K562 (cell line): ENCODE data around the gene INSIG1. TPM values are rescaled to one million over a fixed set of nuclear protein-coding genes. Genes with fewer than 3 reads are reported as not detected.

Experiments used
- ATAC-seq: fragments of 200-7000 bp; cut with Tn5 transposase; 3 replicates; pipeline ENCODE4 v1.9.1; 2020; ENCODE audit warnings: moderate library complexity
- BruUV-seq: library from RNA; stranded (reverse); fragments of 400-500 nt; replicated peaks from 2 replicates; lab custom pipeline; 2021; lab: Mats Ljungman, UMichigan
- CTCF ChIA-PET: fragments of 300-600 bp; formaldehyde crosslinking; extraction: SDS; loops from one replicate; lab custom pipeline; 2021; ENCODE audit warnings: low intra/inter-chr PET ratio; lab: Yijun Ruan, JAX
- POLR2A ChIA-PET: fragments of 300-600, 350-650 bp; sonication (Branson Sonifier 250); formaldehyde crosslinking; extraction: SDS; loops from one replicate; lab custom pipeline; 2021; ENCODE audit warnings: antibody characterized with exemption, inconsistent platforms; lab: Yijun Ruan, JAX
- DNase-seq, 4 experiments: peaks; one replicate each; pipeline versions ENCODE4 v3.0.0 to v3.0.0-alpha.2; 2011 to 2018; ENCODE audit warnings: low spot score in 3 of 4, mixed read lengths in 3 of 4; ENCODE audit errors: extremely low read depth in 1 of 4
- FAIRE-seq: peaks from 2 replicates; lab custom pipeline; 2011; peaks lifted over from hg19 to GRCh38; lab: Jason Lieb, UNC
- H2AFZ ChIP-seq: 2 replicates; pipeline ENCODE4 v1.6.0; 2011; ENCODE audit warnings: low read depth, low read length, control low read depth, inconsistent platforms
- H3K27ac ChIP-seq: fragments of 200-600 bp; 3 replicates; pipeline ENCODE4 v1.8.0; 2011; ENCODE audit warnings: low read depth, mild to moderate bottlenecking, control low read depth, inconsistent platforms, low read length, moderate library complexity, mixed read lengths; ENCODE audit errors: extremely low read depth
- H3K27me3 ChIP-seq, 2 experiments: fragments of 300-600 bp in 1 of 2; 2 replicates in 1 of 2; 3 replicates in 1 of 2; pipeline versions ENCODE4 v1.6.0 to v1.8.0; 2011; ENCODE audit warnings: inconsistent platforms in 2 of 2, low read length in 2 of 2, mild to moderate bottlenecking in 1 of 2, mixed read lengths in 1 of 2, moderate library complexity in 1 of 2; ENCODE audit not compliant: control insufficient read depth in 2 of 2, insufficient read depth in 2 of 2
- H3K36me3 ChIP-seq: fragments of 300-600 bp; 3 replicates; pipeline ENCODE4 v1.8.0; 2011; ENCODE audit warnings: mild to moderate bottlenecking, low read length, inconsistent platforms; ENCODE audit not compliant: control insufficient read depth, insufficient read depth
- H3K4me1 ChIP-seq, 2 experiments: fragments of 200-600 bp in 1 of 2; replicated peaks in 1 of 2; 2 replicates in 1 of 2; 3 replicates in 1 of 2; pipeline versions ENCODE4 v1.5.1 to v1.8.0; 2011; ENCODE audit warnings: inconsistent platforms in 2 of 2, low read length in 2 of 2, mild to moderate bottlenecking in 1 of 2, mixed read lengths in 1 of 2, moderate library complexity in 1 of 2; ENCODE audit not compliant: control insufficient read depth in 2 of 2, insufficient read depth in 2 of 2
- H3K4me2 ChIP-seq: 2 replicates; pipeline ENCODE4 v1.6.1; 2011; ENCODE audit warnings: low read length, control low read depth, inconsistent platforms, mixed read lengths; ENCODE audit not compliant: insufficient read depth
- H3K4me3 ChIP-seq: fragments of 200-600 bp; sonication (generic), shearing (Covaris generic); 2 replicates; pipeline ENCODE4 v1.5.1; 2016; ENCODE audit warnings: control low read depth, inconsistent platforms
- H3K79me2 ChIP-seq: fragments of 200-600 bp; 3 replicates; pipeline ENCODE4 v1.8.0; 2011; ENCODE audit warnings: low read length, inconsistent platforms; ENCODE audit not compliant: control insufficient read depth, insufficient read depth
- H3K9ac ChIP-seq, 2 experiments: 2 replicates each; pipeline versions ENCODE4 v1.6.0 to v1.6.1; 2011; ENCODE audit warnings: low read depth in 2 of 2, low read length in 2 of 2, control low read depth in 1 of 2, inconsistent platforms in 1 of 2, mild to moderate bottlenecking in 1 of 2, mixed read lengths in 1 of 2; ENCODE audit not compliant: insufficient read depth in 1 of 2
- H3K9me1 ChIP-seq: one replicate; pipeline ENCODE4 v1.6.0; 2011; ENCODE audit warnings: inconsistent platforms, mild to moderate bottlenecking, low read length, moderate library complexity; ENCODE audit not compliant: control insufficient read depth, insufficient read depth
- H3K9me3 ChIP-seq: replicated peaks from 2 replicates; pipeline ENCODE4 v1.5.1; 2011; ENCODE audit warnings: low read depth, low read length, inconsistent platforms; ENCODE audit not compliant: control insufficient read depth, insufficient read depth
- H4K20me1 ChIP-seq: replicated peaks from 2 replicates; pipeline ENCODE4 v1.6.1; 2011; ENCODE audit warnings: low read length, inconsistent platforms, mixed read lengths; ENCODE audit not compliant: control insufficient read depth, insufficient read depth
- ATF7 ChIP-seq: fragments of 450-650 bp; IDR thresholded peaks from 2 replicates; pipeline ENCODE4 v1.7.1; 2014; ENCODE audit warnings: mild to moderate bottlenecking, moderate library complexity
- CBFB ChIP-seq: sonication (generic); formaldehyde crosslinking; IDR thresholded peaks from 2 replicates; pipeline ENCODE4 v1.4.0; 2020; ENCODE audit warnings: mild to moderate bottlenecking, missing genetic modification reagents
- CCNT2 ChIP-seq: IDR thresholded peaks from 2 replicates; pipeline ENCODE4 v1.6.1; 2011; ENCODE audit warnings: borderline replicate concordance, low read depth, mild to moderate bottlenecking, moderate library complexity, mixed read lengths, low read length; ENCODE audit not compliant: insufficient read length; ENCODE audit errors: extremely low read depth
- ERF ChIP-seq: fragments of 450-650 bp; formaldehyde crosslinking; IDR thresholded peaks from 2 replicates; pipeline ENCODE4 v1.4.0; 2020; ENCODE audit warnings: mild to moderate bottlenecking, mixed read lengths
- KLF1 ChIP-seq: fragments of 450-650 bp; IDR thresholded peaks from 2 replicates; pipeline ENCODE4 v1.6.1; 2016; ENCODE audit warnings: missing genetic modification characterization, missing compliant biosample characterization
- RBM15 ChIP-seq: fragments of 200-400 bp; formaldehyde crosslinking; IDR thresholded peaks from 2 replicates; pipeline ENCODE4 v1.6.1; 2018; ENCODE audit warnings: mild to moderate bottlenecking, low read length, moderate library complexity; ENCODE audit not compliant: insufficient read depth
- SOX6 ChIP-seq: fragments of 450-650 bp; IDR thresholded peaks from 2 replicates; pipeline ENCODE4 v1.6.1; 2014; ENCODE audit warnings: mild to moderate bottlenecking
- TAF1 ChIP-seq: IDR thresholded peaks from 2 replicates; pipeline ENCODE4 v1.6.1; 2011; ENCODE audit warnings: mild to moderate bottlenecking, low read length, moderate library complexity; ENCODE audit not compliant: insufficient read depth, control insufficient read depth, severe bottlenecking; ENCODE audit errors: extremely low read depth
- WGBS: fragments of 100-300 bp; shearing (Covaris generic); methylation state at CpG from one replicate; pipeline ENCODE4 v1.1.6; 2016; ENCODE audit warnings: low coverage, mixed read lengths; ENCODE audit not compliant: insufficient coverage; ENCODE audit errors: missing lambda C conversion rate; 5-methylcytosine and 5-hydroxymethylcytosine counted together
- in situ Hi-C: fragments of 300-500 bp; cut with MboI; formaldehyde crosslinking; loops from 4 replicates; pipeline ENCODE4 v1.15.0; 2018; ENCODE audit warnings: inconsistent platforms, mixed read lengths
- intact Hi-C: fragments of 100-400 bp; cut with micrococcal nuclease; formaldehyde crosslinking; loops from 2 replicates; pipeline ENCODE4 v1.14.2; 2022
- polyA plus RNA-seq, 8 experiments: library from polyadenylated mRNA; depleted of rRNA in 4 of 8; stranded (reverse) in 5 of 8; unstranded in 3 of 8; fragments of >200 nt; fragmentation: Nextera tagmentation in 2 of 8; fragmentation: Illumina TruSeq in 1 of 8; extraction: Ambion mirVana in 2 of 8; extraction: Trizol in 1 of 8; gene quantifications; 2 replicates each; pipeline versions ENCODE4 v1.2.1 to v1.2.3, GENCODE V29; 2011 to 2014; ENCODE audit warnings: inconsistent platforms in 1 of 8, missing spikeins in 1 of 8
- total RNA-seq, 7 experiments: library from RNA; depleted of rRNA in 6 of 7; stranded (reverse); fragments of >200 nt in 6 of 7; fragmentation: Illumina TruSeq in 2 of 7; extraction: Trizol in 2 of 7; gene quantifications; 2 replicates each; pipeline versions ENCODE4 v1.2.1 to v1.2.3, GENCODE V29; 2011 to 2021; ENCODE audit warnings: low replicate concordance in 1 of 7

INSIG1 gene
- total and polyA plus RNA-seq, 9 of the 15 experiments (the other 6 are each of a cell fraction or from before 2014, with no cell fraction given): 57.1 to 787 (median 238) TPM

DNA sequence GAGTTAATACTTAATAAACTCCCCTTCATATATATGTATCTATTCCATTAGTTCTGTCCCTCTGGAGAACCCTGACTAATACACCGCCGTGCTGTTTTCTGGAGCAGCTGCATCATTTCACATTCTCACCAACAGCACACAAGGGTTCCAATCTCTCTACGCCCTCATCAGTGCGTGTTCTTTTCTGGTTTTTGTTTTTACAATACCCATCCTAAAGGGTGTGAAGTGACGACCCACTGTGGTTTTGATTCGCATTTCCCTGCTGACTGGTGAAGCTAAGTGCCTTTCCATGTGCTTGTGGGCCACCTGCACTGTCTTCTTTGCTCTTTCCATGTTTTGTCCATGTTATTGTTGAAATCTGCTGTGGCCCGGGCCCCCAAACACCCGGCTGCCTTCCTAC is 11.0 kb upstream of the INSIG1 start:
- H3K36me3 ChIP-seq: no peaks in the 10 kb centered on the region
- peaks cover 41 to 55% of the 10 kb centered on the region in 2 experiments; a peak in 4 of 5 replicates for H3K27me3 ChIP-seq
- H3K9me3 ChIP-seq: no peaks in the 10 kb centered on the region
- no peak overlapping the region for H3K4me3 ChIP-seq
- intact Hi-C loops: no loop called here
- H3K27ac ChIP-seq: no peak overlapping the region
- H3K79me2 ChIP-seq: no peaks in the 10 kb centered on the region
- no peak overlapping the region for H3K4me2 ChIP-seq
- no TSS peak for BruUV-seq
- DNase-seq: no peak
- H4K20me1 ChIP-seq: no peaks in the 10 kb centered on the region
- no peak for FAIRE-seq
- H3K9ac ChIP-seq: no peak overlapping the region
- ATAC-seq: no peak
- H3K9me1 ChIP-seq: peaks cover 11% of the 10 kb centered on the region
- H2AFZ ChIP-seq: no peak overlapping the region
- ChIA-PET CTCF (no interaction called here), POLR2A (interaction anchor here (0.7 kb wide), 1 partner anchor 22 kb away, joined by 3 read pairs; no protein-coding TSS in a partner anchor)
- TF ChIP-seq ATF7: no peak
- no peak for TF ChIP-seq RBM15
- no peak for TF ChIP-seq TAF1
- TF ChIP-seq SOX6: no peak
- no peak for TF ChIP-seq ERF (CRISPR knock-in tag)
- no peak for TF ChIP-seq CCNT2
- TF ChIP-seq KLF1 (tag): no peak
- TF ChIP-seq CBFB (CRISPR knock-in tag): no peak
- H3K4me1 ChIP-seq: peaks cover 25 to 26% of the 10 kb centered on the region in 2 experiments
- WGBS: 27% methylated on average over 8 of the region's 8 CpGs
- in situ Hi-C loops: no loop called here
